ENCODE measurements around the gene UROD. TPM values are rescaled to one million over a fixed set of nuclear protein-coding genes. Genes with fewer than 3 reads are reported as not detected.
"Not testable (repeated sequence)": the region's sequence is repeated elsewhere in the genome, so short reads cannot be mapped to it uniquely, and the experiment has no call there.

Gene UROD
- total RNA-seq, 1 experiment from 2014 or later, result 118 TPM

- H3K27ac Mint-ChIP-seq; H3K9me3 Mint-ChIP-seq; H3K4me1 Mint-ChIP-seq; H3K27me3 Mint-ChIP-seq (ENCODE audit: low read depth); H3K4me3 Mint-ChIP-seq; DNase-seq (ENCODE audit: low spot score); ATAC-seq: not testable (repeated sequence)
- POLR2A ChIA-PET, result interaction anchor here (0.6 to 1.2 kb wide), 2 partner anchors 10 to 132 kb away, joined by 4 to 5 read pairs; partner anchors contain the start of gene UROD
- H3K36me3 Mint-ChIP-seq, result peaks cover 24% of the 10 kb centered on the region
- CTCF ChIA-PET, result interaction anchor here (0.5 to 2.0 kb wide), 2 partner anchors 165 to 191 kb away, joined by 4 read pairs; no protein-coding TSS in a partner anchor
These were observed 10.5 kb upstream of the UROD start for GRCh38 chr1:45001576-45001975.

GRCh38 chr1:45002650-45003645 is 9.1 kb upstream of the UROD start:
- CTCF ChIA-PET, result interaction anchor here (1.4 kb wide), 1 partner anchor 300 kb away, joined by 4 read pairs; no protein-coding TSS in a partner anchor
- peaks cover 24% of the 10 kb centered on the region for H3K36me3 Mint-ChIP-seq

More at GRCh38 chr1:45002650-45003645, 9.1 kb upstream of the UROD start:
- no peak overlapping the region for H3K4me3 Mint-ChIP-seq
- H3K4me1 Mint-ChIP-seq, result peaks cover 6% of the 10 kb centered on the region
- H3K9me3 Mint-ChIP-seq, result no peaks in the 10 kb centered on the region
- no peak for ATAC-seq
- DNase-seq (ENCODE audit: low spot score), result no peak
- no peak overlapping the region for H3K27ac Mint-ChIP-seq
- POLR2A ChIA-PET, result no interaction called here
- TF ChIP-seq FOXJ3 (CRISPR knock-in tag; IDR thresholded peaks at IDR 0.05; ENCODE audit: borderline replicate concordance) (no peak), MXD4 (CRISPR knock-in tag; IDR thresholded peaks at IDR 0.05; ENCODE audit: borderline replicate concordance) (no peak), NR3C1 (CRISPR knock-in tag; conservative IDR thresholded peaks at IDR 0.05; ENCODE audit: low read depth) (no peak), ZNF396 (CRISPR knock-in tag; IDR thresholded peaks at IDR 0.05; ENCODE audit: borderline replicate concordance) (no peak), RELA (CRISPR knock-in tag; IDR thresholded peaks at IDR 0.05; ENCODE audit: borderline replicate concordance) (no peak), ZNF671 (CRISPR knock-in tag; IDR thresholded peaks at IDR 0.05) (no peak), GTF2I (CRISPR knock-in tag; conservative IDR thresholded peaks at IDR 0.05) (no peak), CREM (CRISPR knock-in tag; IDR thresholded peaks at IDR 0.05) (no peak), ARID4B (CRISPR knock-in tag; IDR thresholded peaks at IDR 0.05; ENCODE audit: borderline replicate concordance) (no peak), NR1H2 (CRISPR knock-in tag; IDR thresholded peaks at IDR 0.05) (no peak), TCF7 (CRISPR knock-in tag; IDR thresholded peaks at IDR 0.05; ENCODE audit: low read depth) (no peak), GABPB1 (CRISPR knock-in tag; IDR thresholded peaks at IDR 0.05) (no peak), FOXP4 (CRISPR knock-in tag; IDR thresholded peaks at IDR 0.05) (no peak), AFF4 (CRISPR knock-in tag; IDR thresholded peaks at IDR 0.05; ENCODE audit: borderline replicate concordance) (no peak), TEAD1 (CRISPR knock-in tag; IDR thresholded peaks at IDR 0.05) (no peak), E2F5 (CRISPR knock-in tag; IDR thresholded peaks at IDR 0.05) (no peak), OVOL2 (CRISPR knock-in tag; IDR thresholded peaks at IDR 0.05; ENCODE audit: borderline replicate concordance) (no peak)
- H3K27me3 Mint-ChIP-seq (ENCODE audit: low read depth), result no peaks in the 10 kb centered on the region
